Measurements from ENCODE around the gene MIA. TPM values are rescaled to one million over a fixed set of nuclear protein-coding genes. Genes with fewer than 3 reads are reported as not detected.
"Not testable (repeated sequence)": the region's sequence is repeated elsewhere in the genome, so short reads cannot be mapped to it uniquely, and the experiment has no call there.

MIA gene
- total RNA-seq, 4 donors from 2014 or later: not detected

- Histone ChIP-seq H3K27me3 (no peaks in the 10 kb centered on the region), H3K4me3 (no peak overlapping the region), H3K9me3 (no peaks in the 10 kb centered on the region), H3K36me3 (peaks cover 0 to 28% of the 10 kb centered on the region in 2 donors), H3K27ac (no peak overlapping the region), H3K4me1 (no peaks in the 10 kb centered on the region)
- TF ChIP-seq, protein P1, sequence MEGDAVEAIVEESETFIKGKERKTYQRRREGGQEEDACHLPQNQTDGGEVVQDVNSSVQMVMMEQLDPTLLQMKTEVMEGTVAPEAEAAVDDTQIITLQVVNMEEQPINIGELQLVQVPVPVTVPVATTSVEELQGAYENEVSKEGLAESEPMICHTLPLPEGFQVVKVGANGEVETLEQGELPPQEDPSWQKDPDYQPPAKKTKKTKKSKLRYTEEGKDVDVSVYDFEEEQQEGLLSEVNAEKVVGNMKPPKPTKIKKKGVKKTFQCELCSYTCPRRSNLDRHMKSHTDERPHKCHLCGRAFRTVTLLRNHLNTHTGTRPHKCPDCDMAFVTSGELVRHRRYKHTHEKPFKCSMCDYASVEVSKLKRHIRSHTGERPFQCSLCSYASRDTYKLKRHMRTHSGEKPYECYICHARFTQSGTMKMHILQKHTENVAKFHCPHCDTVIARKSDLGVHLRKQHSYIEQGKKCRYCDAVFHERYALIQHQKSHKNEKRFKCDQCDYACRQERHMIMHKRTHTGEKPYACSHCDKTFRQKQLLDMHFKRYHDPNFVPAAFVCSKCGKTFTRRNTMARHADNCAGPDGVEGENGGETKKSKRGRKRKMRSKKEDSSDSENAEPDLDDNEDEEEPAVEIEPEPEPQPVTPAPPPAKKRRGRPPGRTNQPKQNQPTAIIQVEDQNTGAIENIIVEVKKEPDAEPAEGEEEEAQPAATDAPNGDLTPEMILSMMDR (IDR thresholded peaks at IDR 0.05 in 4 of 5, conservative IDR thresholded peaks at IDR 0.05 in 1 of 5): no peak
- no peak for TF ChIP-seq POLR2A (IDR thresholded peaks at IDR 0.05)
- intact Hi-C loops (cut with DNase I; ENCODE audit: low total_unique reads) (no loop called here), in situ Hi-C loops (cut with MboI; ENCODE audit: low sequenced_read_pairs in 4 of 4) (no loop called here)
- ATAC-seq: no peak
- no peak for DNase-seq
Measured at GRCh38 chr19:40768869-40769268, 6.5 kb upstream of the MIA start.

DNA sequence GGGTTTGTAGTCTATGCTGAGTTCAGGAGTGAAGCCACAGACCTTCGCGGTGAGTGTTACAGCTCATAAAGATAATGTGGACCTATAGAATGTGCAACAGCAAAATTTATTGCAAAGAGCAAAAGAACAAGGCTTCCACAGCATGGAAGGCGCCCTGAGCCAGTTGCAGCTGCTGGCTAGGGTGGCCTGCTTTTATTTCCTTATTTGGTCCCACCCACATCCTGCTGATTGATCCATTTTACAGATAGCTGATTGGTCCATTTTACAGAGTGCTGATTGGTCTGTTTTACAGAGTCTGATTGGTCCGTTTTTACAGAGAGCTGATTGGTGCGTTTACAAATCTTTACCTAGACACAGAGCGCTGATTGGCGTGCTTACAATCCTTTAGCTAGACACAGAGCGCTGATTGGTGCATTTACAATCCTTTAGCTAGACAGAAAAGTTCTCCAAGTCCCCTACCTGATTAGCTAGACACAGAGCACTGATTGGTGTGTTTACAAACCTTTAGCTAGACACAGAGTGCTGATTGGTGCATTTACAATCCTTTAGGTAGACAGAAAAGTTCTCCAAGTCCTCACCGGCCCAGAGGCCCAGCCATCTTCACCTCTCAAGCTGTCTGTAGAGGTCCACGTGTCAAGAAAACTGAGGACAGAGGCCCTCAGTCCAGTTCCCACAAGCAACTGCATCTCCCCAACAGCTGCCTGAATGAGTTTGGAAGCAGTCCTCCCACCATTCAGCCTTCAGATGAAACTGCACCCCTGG lies 4.0 kb upstream of the MIA start:
- H3K27ac ChIP-seq; H3K4me1 ChIP-seq; H3K4me3 ChIP-seq; H3K9me3 ChIP-seq; ATAC-seq; in situ Hi-C loops (cut with MboI; ENCODE audit: low sequenced_read_pairs in 4 of 4); H3K36me3 ChIP-seq; intact Hi-C loops (cut with DNase I; ENCODE audit: low total_unique reads); DNase-seq; H3K27me3 ChIP-seq: not testable (repeated sequence)

DNA sequence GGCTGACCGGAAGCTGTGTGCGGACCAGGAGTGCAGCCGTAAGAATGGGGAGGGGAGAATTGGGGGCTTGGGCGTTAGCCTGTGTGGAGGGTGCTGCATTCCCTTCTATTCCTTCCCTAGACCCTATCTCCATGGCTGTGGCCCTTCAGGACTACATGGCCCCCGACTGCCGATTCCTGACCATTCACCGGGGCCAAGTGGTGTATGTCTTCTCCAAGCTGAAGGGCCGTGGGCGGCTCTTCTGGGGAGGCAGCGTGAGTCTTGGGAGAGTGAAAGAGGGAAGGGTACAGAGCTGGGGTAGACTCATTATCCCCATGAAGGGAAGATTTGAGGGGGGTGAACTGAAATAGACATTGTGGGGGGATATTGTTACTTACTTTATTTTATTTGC lies 306 bp downstream of the MIA start:
- ATAC-seq (no peak), DNase-seq (no peak)
- Histone ChIP-seq H3K27ac (no peak overlapping the region), H3K4me3 (no peak overlapping the region), H3K9me3 (no peaks in the 10 kb centered on the region), H3K36me3 (no peaks in the 10 kb centered on the region), H3K27me3 (no peaks in the 10 kb centered on the region), H3K4me1 (peaks cover 7 to 14% of the 10 kb centered on the region in 2 donors)
- intact Hi-C loops (cut with DNase I; ENCODE audit: low total_unique reads) (no loop called here), in situ Hi-C loops (cut with MboI; ENCODE audit: low sequenced_read_pairs in 4 of 4) (no loop called here)
- no peak for TF ChIP-seq POLR2A (IDR thresholded peaks at IDR 0.05)
- TF ChIP-seq, protein P1 (IDR thresholded peaks at IDR 0.05 in 4 of 5, conservative IDR thresholded peaks at IDR 0.05 in 1 of 5): no peak

DNA sequence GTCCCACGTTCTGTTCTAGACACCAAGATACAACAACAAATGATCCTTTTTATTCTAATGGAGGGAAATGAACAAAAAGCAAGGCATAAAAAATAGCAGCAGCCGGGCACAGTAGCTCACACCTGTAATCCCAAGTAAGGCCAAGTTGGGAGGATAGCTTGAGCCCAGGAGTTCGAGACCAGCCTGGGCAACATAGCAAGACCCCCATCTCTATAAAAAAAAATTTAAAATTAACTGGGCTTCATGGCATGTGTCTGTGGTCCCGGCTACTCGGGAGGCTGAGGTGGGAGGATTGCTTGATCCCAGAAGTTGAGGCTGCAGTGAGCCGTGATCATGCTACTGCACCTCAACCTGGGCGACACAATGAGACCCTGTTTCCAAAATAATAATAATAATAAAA lies 1.0 kb downstream of the MIA start:
- ATAC-seq (no peak), DNase-seq (no peak)
- Histone ChIP-seq H3K27me3 (no peaks in the 10 kb centered on the region), H3K36me3 (no peaks in the 10 kb centered on the region), H3K9me3 (no peaks in the 10 kb centered on the region), H3K4me1 (peaks cover 7 to 14% of the 10 kb centered on the region in 2 donors), H3K27ac (peak overlapping the region in 3 of 4 donors; percentile 93 to 99 (median 97)), H3K4me3 (no peak overlapping the region)
- TF ChIP-seq, protein P1 (IDR thresholded peaks at IDR 0.05 in 4 of 5, conservative IDR thresholded peaks at IDR 0.05 in 1 of 5): no peak
- no peak for TF ChIP-seq POLR2A (IDR thresholded peaks at IDR 0.05)
- intact Hi-C loops (cut with DNase I; ENCODE audit: low total_unique reads): no loop called here
- in situ Hi-C loops (cut with MboI; ENCODE audit: low sequenced_read_pairs in 4 of 4): no loop called here

GRCh38 chr19:40776932-40777644 lies 1.8 kb downstream of the MIA start:
- Histone ChIP-seq H3K9me3 (no peaks in the 10 kb centered on the region), H3K4me3 (peak overlapping the region; percentile 73 to 93 (median 84)), H3K4me1 (peaks cover 7 to 14% of the 10 kb centered on the region in 2 donors), H3K27me3 (no peaks in the 10 kb centered on the region), H3K27ac (peak overlapping the region; percentile 93 to 99 (median 98)), H3K36me3 (no peaks in the 10 kb centered on the region)
- TF ChIP-seq, protein P1 (IDR thresholded peaks at IDR 0.05 in 4 of 5, conservative IDR thresholded peaks at IDR 0.05 in 1 of 5): no peak
- no peak for TF ChIP-seq POLR2A (IDR thresholded peaks at IDR 0.05)
- peak; percentile 85 to 87 for ATAC-seq
- intact Hi-C loops (cut with DNase I; ENCODE audit: low total_unique reads): no loop called here
- in situ Hi-C loops (cut with MboI; ENCODE audit: low sequenced_read_pairs in 4 of 4): no loop called here
- peak; percentile 83 to 86 for DNase-seq

Data from gastrocnemius medialis (tissue), 4 donors.